ENCODE measurements around the gene TMEM238.

The TMEM238 gene

GRCh38 chr19:55362174-55362989 lies 21.7 kb downstream of the TMEM238 start:
- peaks cover 28% of the 10 kb centered on the region for H3K27me3 ChIP-seq (ENCODE audit: insufficient read depth, low read length)
- H3K4me3 ChIP-seq (ENCODE audit: low read length) = no peak overlapping the region
- no peaks in the 10 kb centered on the region for H3K4me1 ChIP-seq (ENCODE audit: insufficient read depth, low read length)
- H3K27ac ChIP-seq (ENCODE audit: low read length) = no peak overlapping the region
- H3K9me3 ChIP-seq (ENCODE audit: insufficient read depth, low read depth, low read length) = no peaks in the 10 kb centered on the region
- H3K9ac ChIP-seq (ENCODE audit: low read depth, low read length) = no peak overlapping the region
- no peaks in the 10 kb centered on the region for H3K36me3 ChIP-seq (ENCODE audit: insufficient read depth, low read depth, low read length)

- Histone ChIP-seq H3K27ac (ENCODE audit: low read length) (no peak overlapping the region), H3K9ac (ENCODE audit: low read depth, low read length) (no peak overlapping the region), H3K4me1 (ENCODE audit: insufficient read depth, low read length) (no peaks in the 10 kb centered on the region), H3K4me3 (ENCODE audit: low read length) (no peak overlapping the region), H3K27me3 (ENCODE audit: insufficient read depth, low read length) (peaks cover 38% of the 10 kb centered on the region), H3K9me3 (ENCODE audit: insufficient read depth, low read depth, low read length) (no peaks in the 10 kb centered on the region), H3K36me3 (ENCODE audit: insufficient read depth, low read depth, low read length) (no peaks in the 10 kb centered on the region)
Observed at GRCh38 chr19:55360902-55361301, 23.2 kb downstream of the TMEM238 start.

GRCh38 chr19:55358943-55359908 lies 24.9 kb downstream of the TMEM238 start:
- no peak overlapping the region for H3K9ac ChIP-seq (ENCODE audit: low read depth, low read length)
- no peaks in the 10 kb centered on the region for H3K36me3 ChIP-seq (ENCODE audit: insufficient read depth, low read depth, low read length)
- H3K27ac ChIP-seq (ENCODE audit: low read length) = no peak overlapping the region
- no peaks in the 10 kb centered on the region for H3K9me3 ChIP-seq (ENCODE audit: insufficient read depth, low read depth, low read length)
- H3K4me1 ChIP-seq (ENCODE audit: insufficient read depth, low read length) = no peaks in the 10 kb centered on the region
- no peak overlapping the region for H3K4me3 ChIP-seq (ENCODE audit: low read length)
- H3K27me3 ChIP-seq (ENCODE audit: insufficient read depth, low read length) = peaks cover 47% of the 10 kb centered on the region

- Histone ChIP-seq H3K27me3 (ENCODE audit: insufficient read depth, low read length) (peaks cover 50% of the 10 kb centered on the region), H3K9me3 (ENCODE audit: insufficient read depth, low read depth, low read length) (no peaks in the 10 kb centered on the region), H3K27ac (ENCODE audit: low read length) (no peak overlapping the region), H3K4me1 (ENCODE audit: insufficient read depth, low read length) (no peaks in the 10 kb centered on the region), H3K36me3 (ENCODE audit: insufficient read depth, low read depth, low read length) (no peaks in the 10 kb centered on the region), H3K9ac (ENCODE audit: low read depth, low read length) (no peak overlapping the region), H3K4me3 (ENCODE audit: low read length) (no peak overlapping the region)
Observed at GRCh38 chr19:55358493-55358892, 25.6 kb downstream of the TMEM238 start.

- no peak overlapping the region for H3K27ac ChIP-seq (ENCODE audit: low read length)
- no peaks in the 10 kb centered on the region; the same call in 1 of the 2 replicates for H3K4me1 ChIP-seq (ENCODE audit: insufficient read depth, low read length)
- no peak overlapping the region for H3K4me3 ChIP-seq (ENCODE audit: low read length)
- H3K9ac ChIP-seq (ENCODE audit: low read depth, low read length) = no peak overlapping the region
- H3K36me3 ChIP-seq (ENCODE audit: insufficient read depth, low read depth, low read length) = no peaks in the 10 kb centered on the region
- peaks cover 81% of the 10 kb centered on the region for H3K27me3 ChIP-seq (ENCODE audit: insufficient read depth, low read length)
- no peaks in the 10 kb centered on the region for H3K9me3 ChIP-seq (ENCODE audit: insufficient read depth, low read depth, low read length)
Observed at GRCh38 chr19:55355213-55355821, 28.8 kb downstream of the TMEM238 start.

- H3K27ac ChIP-seq (ENCODE audit: low read length) = no peak within 1 kb of the TSS
- peak within 1 kb of the TSS; percentile 66 for H3K4me3 ChIP-seq (ENCODE audit: low read length)
- no peaks in the 10 kb centered on the region; the same call in 1 of the 2 replicates for H3K4me1 ChIP-seq (ENCODE audit: insufficient read depth, low read length)
- no peaks in the 10 kb centered on the region for H3K36me3 ChIP-seq (ENCODE audit: insufficient read depth, low read depth, low read length)
- H3K9ac ChIP-seq (ENCODE audit: low read depth, low read length) = peak within 1 kb of the TSS; percentile 34; the same call in 1 of the 2 replicates
- peaks cover 81% of the 10 kb centered on the region for H3K27me3 ChIP-seq (ENCODE audit: insufficient read depth, low read length)
- H3K9me3 ChIP-seq (ENCODE audit: insufficient read depth, low read depth, low read length) = no peaks in the 10 kb centered on the region
Observed at GRCh38 chr19:55354698-55355212, 29.3 kb downstream of the TMEM238 start, which contains the start of gene COX6B2. Gene COX6B2, minus strand, starts transcription at chr19:55354719. Its CDS starts 198 bp downstream, at chr19:55354521.

GRCh38 chr19:55353803-55354697 lies 30.0 kb downstream of the TMEM238 start:
- Histone ChIP-seq H3K4me3 (ENCODE audit: low read length) (peak overlapping the region; percentile 66), H3K27me3 (ENCODE audit: insufficient read depth, low read length) (peaks cover 81% of the 10 kb centered on the region), H3K27ac (ENCODE audit: low read length) (no peak overlapping the region)

GRCh38 chr19:55353356-55353802 lies 30.7 kb downstream of the TMEM238 start:
- Histone ChIP-seq H3K4me1 (ENCODE audit: insufficient read depth, low read length) (peaks cover 6% of the 10 kb centered on the region; the same call in 1 of the 2 replicates), H3K9ac (ENCODE audit: low read depth, low read length) (peak overlapping the region; percentile 34; the same call in 1 of the 2 replicates), H3K27ac (ENCODE audit: low read length) (no peak overlapping the region), H3K36me3 (ENCODE audit: insufficient read depth, low read depth, low read length) (no peaks in the 10 kb centered on the region), H3K27me3 (ENCODE audit: insufficient read depth, low read length) (peaks cover 76% of the 10 kb centered on the region), H3K9me3 (ENCODE audit: insufficient read depth, low read depth, low read length) (no peaks in the 10 kb centered on the region), H3K4me3 (ENCODE audit: low read length) (peak overlapping the region; percentile 66)

More at GRCh38 chr19:55353803-55354697, 30.0 kb downstream of the TMEM238 start:
- Histone ChIP-seq H3K36me3 (ENCODE audit: insufficient read depth, low read depth, low read length) (no peaks in the 10 kb centered on the region), H3K4me1 (ENCODE audit: insufficient read depth, low read length) (no peaks in the 10 kb centered on the region; the same call in 1 of the 2 replicates), H3K9ac (ENCODE audit: low read depth, low read length) (peak overlapping the region; percentile 34; the same call in 1 of the 2 replicates), H3K9me3 (ENCODE audit: insufficient read depth, low read depth, low read length) (no peaks in the 10 kb centered on the region)

GRCh38 chr19:55352549-55353145 lies 31.4 kb downstream of the TMEM238 start:
- no peak overlapping the region for H3K9ac ChIP-seq (ENCODE audit: low read depth, low read length)
- H3K9me3 ChIP-seq (ENCODE audit: insufficient read depth, low read depth, low read length) = no peaks in the 10 kb centered on the region
- peaks cover 71% of the 10 kb centered on the region for H3K27me3 ChIP-seq (ENCODE audit: insufficient read depth, low read length)
- no peaks in the 10 kb centered on the region for H3K36me3 ChIP-seq (ENCODE audit: insufficient read depth, low read depth, low read length)
- H3K4me1 ChIP-seq (ENCODE audit: insufficient read depth, low read length) = peaks cover 13% of the 10 kb centered on the region; the same call in 1 of the 2 replicates
- no peak overlapping the region for H3K27ac ChIP-seq (ENCODE audit: low read length)
- peak overlapping the region; percentile 66; the same call in 1 of the 2 replicates for H3K4me3 ChIP-seq (ENCODE audit: low read length)

- H3K4me1 ChIP-seq (ENCODE audit: insufficient read depth, low read length) = peaks cover 13% of the 10 kb centered on the region; the same call in 1 of the 2 replicates
- no peak overlapping the region for H3K9ac ChIP-seq (ENCODE audit: low read depth, low read length)
- H3K36me3 ChIP-seq (ENCODE audit: insufficient read depth, low read depth, low read length) = no peaks in the 10 kb centered on the region
- no peak overlapping the region for H3K4me3 ChIP-seq (ENCODE audit: low read length)
- no peak overlapping the region for H3K27ac ChIP-seq (ENCODE audit: low read length)
- peaks cover 66% of the 10 kb centered on the region for H3K27me3 ChIP-seq (ENCODE audit: insufficient read depth, low read length)
- no peaks in the 10 kb centered on the region for H3K9me3 ChIP-seq (ENCODE audit: insufficient read depth, low read depth, low read length)
Observed at GRCh38 chr19:55352040-55352439, 32.1 kb downstream of the TMEM238 start.

All from iPS-20b (cell line).